ENCODE results near the gene HS3ST1. TPM values are rescaled to one million over a fixed set of nuclear protein-coding genes. Genes with fewer than 3 reads are reported as not detected.

The HS3ST1 gene
- total RNA-seq, 1 experiment from 2014 or later = 4.2 TPM

DNA sequence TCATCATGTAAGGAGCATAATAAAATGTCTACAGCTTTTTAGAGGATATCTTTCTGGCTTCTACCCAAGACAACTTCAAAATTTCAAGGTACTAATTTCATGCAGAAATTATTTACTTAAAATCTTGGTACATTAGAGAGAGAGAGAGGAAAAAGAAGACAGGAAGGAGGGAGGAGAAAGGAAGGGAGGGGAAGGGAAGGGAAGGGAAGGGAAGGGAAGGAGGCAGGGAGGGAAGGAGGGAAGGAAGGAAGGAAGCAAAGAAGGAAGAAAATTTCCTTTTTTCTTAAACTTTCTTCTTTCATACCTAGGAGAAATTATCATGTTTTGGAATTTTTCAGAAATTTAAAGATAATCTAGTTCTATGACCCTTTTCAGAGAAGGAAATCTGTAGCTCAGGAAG, 61.8 kb downstream of the HS3ST1 start:
- Histone ChIP-seq H3K9ac (ENCODE audit: low read length) (no peak overlapping the region), H3K4me3 (ENCODE audit: low read length) (no peak overlapping the region), H3K27ac (ENCODE audit: low read length) (no peak overlapping the region), H3K9me3 (ENCODE audit: low read length) (no peaks in the 10 kb centered on the region), H3K79me2 (ENCODE audit: low read length) (no peaks in the 10 kb centered on the region), H3F3A (ENCODE audit: low read length, unreplicated experiment) (no peaks in the 10 kb centered on the region), H2AFZ (ENCODE audit: low read length) (no peak overlapping the region), H3K9me2 (replicated peaks; ENCODE audit: low read length) (no peaks in the 10 kb centered on the region), H3K27me3 (ENCODE audit: low read length) (no peaks in the 10 kb centered on the region), H3K4me2 (ENCODE audit: low read length) (no peak overlapping the region), H3K36me3 (ENCODE audit: low read depth, low read length) (no peaks in the 10 kb centered on the region), H3K4me1 (ENCODE audit: insufficient read depth, low read length) (no peaks in the 10 kb centered on the region), H4K20me1 (ENCODE audit: low read length) (no peaks in the 10 kb centered on the region)
- DNase-seq = no peak
- no peak for ATAC-seq
- ChIA-PET CTCF (no interaction called here), POLR2A (ENCODE audit: unreplicated experiment) (no interaction called here)
- TF ChIP-seq EZH2 (IDR thresholded peaks at IDR 0.05; ENCODE audit: low read length, unreplicated experiment) (no peak), CTCF (conservative IDR thresholded peaks at IDR 0.05; ENCODE audit: low read depth, low read length) (no peak), EZH2phosphoT487 (IDR thresholded peaks at IDR 0.05; ENCODE audit: borderline replicate concordance, low read length) (no peak)
- no TSS peak for BruUV-seq (replicated peaks)
- intact Hi-C loops (cut with micrococcal nuclease) = no loop called here

GRCh38 chr4:11365039-11365438, 63.7 kb downstream of the HS3ST1 start:
- H3K4me3 ChIP-seq (ENCODE audit: low read length) = no peak overlapping the region
- H3K4me2 ChIP-seq (ENCODE audit: low read length) = no peak overlapping the region
- DNase-seq (no peak), ATAC-seq (no peak)
- intact Hi-C loops (cut with micrococcal nuclease) = no loop called here
- no peak overlapping the region for H2AFZ ChIP-seq (ENCODE audit: low read length)
- no peaks in the 10 kb centered on the region for H3K9me3 ChIP-seq (ENCODE audit: low read length)
- POLR2A ChIA-PET (ENCODE audit: unreplicated experiment) = no interaction called here
- H3K79me2 ChIP-seq (ENCODE audit: low read length) = no peaks in the 10 kb centered on the region
- no peaks in the 10 kb centered on the region for H3K4me1 ChIP-seq (ENCODE audit: insufficient read depth, low read length)
- H3K9ac ChIP-seq (ENCODE audit: low read length) = no peak overlapping the region
- H3K9me2 ChIP-seq (replicated peaks; ENCODE audit: low read length) = no peaks in the 10 kb centered on the region
- no peak overlapping the region for H3K27ac ChIP-seq (ENCODE audit: low read length)
- TF ChIP-seq EZH2phosphoT487 (IDR thresholded peaks at IDR 0.05; ENCODE audit: borderline replicate concordance, low read length) = no peak
- no peak for TF ChIP-seq CTCF (conservative IDR thresholded peaks at IDR 0.05; ENCODE audit: low read depth, low read length)
- TF ChIP-seq EZH2 (IDR thresholded peaks at IDR 0.05; ENCODE audit: low read length, unreplicated experiment) = no peak
- CTCF ChIA-PET = no interaction called here
- no TSS peak for BruUV-seq (replicated peaks)
- no peaks in the 10 kb centered on the region for H3K36me3 ChIP-seq (ENCODE audit: low read depth, low read length)
- no peaks in the 10 kb centered on the region for H4K20me1 ChIP-seq (ENCODE audit: low read length)
- H3K27me3 ChIP-seq (ENCODE audit: low read length) = no peaks in the 10 kb centered on the region
- H3F3A ChIP-seq (ENCODE audit: low read length, unreplicated experiment) = no peaks in the 10 kb centered on the region

GRCh38 chr4:11359591-11359990, 69.1 kb downstream of the HS3ST1 start:
- Histone ChIP-seq H3K9me3 (ENCODE audit: low read length) (no peaks in the 10 kb centered on the region), H3K27me3 (ENCODE audit: low read length) (no peaks in the 10 kb centered on the region), H3F3A (ENCODE audit: low read length, unreplicated experiment) (no peaks in the 10 kb centered on the region), H3K9ac (ENCODE audit: low read length) (no peak overlapping the region), H3K27ac (ENCODE audit: low read length) (no peak overlapping the region), H3K4me2 (ENCODE audit: low read length) (no peak overlapping the region), H3K36me3 (ENCODE audit: low read depth, low read length) (no peaks in the 10 kb centered on the region), H4K20me1 (ENCODE audit: low read length) (no peaks in the 10 kb centered on the region), H2AFZ (ENCODE audit: low read length) (no peak overlapping the region), H3K4me1 (ENCODE audit: insufficient read depth, low read length) (no peaks in the 10 kb centered on the region), H3K4me3 (ENCODE audit: low read length) (no peak overlapping the region), H3K9me2 (replicated peaks; ENCODE audit: low read length) (no peaks in the 10 kb centered on the region), H3K79me2 (ENCODE audit: low read length) (no peaks in the 10 kb centered on the region)
- no TSS peak for BruUV-seq (replicated peaks)
- DNase-seq = no peak
- TF ChIP-seq EZH2 (IDR thresholded peaks at IDR 0.05; ENCODE audit: low read length, unreplicated experiment) = no peak
- no peak for TF ChIP-seq CTCF (conservative IDR thresholded peaks at IDR 0.05; ENCODE audit: low read depth, low read length)
- no peak for TF ChIP-seq EZH2phosphoT487 (IDR thresholded peaks at IDR 0.05; ENCODE audit: borderline replicate concordance, low read length)
- ATAC-seq = no peak
- ChIA-PET POLR2A (ENCODE audit: unreplicated experiment) (no interaction called here), CTCF (no interaction called here)
- intact Hi-C loops (cut with micrococcal nuclease) = no loop called here

Measured in PC-3 (cell line).